Measurements from ENCODE around the gene TLE4. TPM values are rescaled to one million over a fixed set of nuclear protein-coding genes. Genes with fewer than 3 reads are reported as not detected.
"Not testable (repeated sequence)": the region's sequence is repeated elsewhere in the genome, so short reads cannot be mapped to it uniquely, and the experiment has no call there.

TLE4 gene
- total and polyA plus RNA-seq, 4 experiments from 2014 or later = 27.9 to 101 (median 72.2) TPM

- no peaks in the 10 kb centered on the region for H3K27me3 ChIP-seq (ENCODE audit: insufficient read depth, low read length)
- no peaks in the 10 kb centered on the region for H3K36me3 ChIP-seq (ENCODE audit: insufficient read depth, low read length)
- Mint-ChIP-seq H3K9me3 (peaks cover 0 to 12% (median 7%) of the 10 kb centered on the region in 8 donors), H3K4me1 (peaks cover 45 to 85% (median 62%) of the 10 kb centered on the region in 4 donors), H3K27me3 (no peaks in the 10 kb centered on the region), H3K4me3 (peak overlapping the region in 3 of 8 donors; percentile 36 to 73 (median 64)), H3K36me3 (peaks cover 46 to 53% of the 10 kb centered on the region in 2 donors), H3K27ac (peak overlapping the region in 1 of 7 donors; percentile 54)
- DNase-seq = no peak
- H3K4me1 ChIP-seq (ENCODE audit: insufficient read depth, low read length) = peaks cover 45% of the 10 kb centered on the region
- intact Hi-C loops (cut with micrococcal nuclease) = no loop called here
- H3K27ac ChIP-seq (ENCODE audit: low read depth, low read length) = no peak overlapping the region
- ChIA-PET CTCF (ENCODE audit: partially characterized antibody) (no interaction called here), POLR2A (ENCODE audit: partially characterized antibody) (interaction anchor here (1.1 to 3.2 kb wide), 3 partner anchors 16 to 68 kb away, joined by 3 to 22 read pairs (median 10); partner anchors contain the start of gene TLE4)
- H3K9me3 ChIP-seq (ENCODE audit: control insufficient read depth in 1 of 2, low read length in 2 of 2) = peaks cover 0 to 4% of the 10 kb centered on the region in 2 donors
- no peak overlapping the region for H3K4me3 ChIP-seq (ENCODE audit: low read length in 2 of 2)
These were observed 67.6 kb downstream of the TLE4 start for GRCh38 chr9:79639354-79639753.

- POLR2A ChIA-PET (ENCODE audit: partially characterized antibody) = interaction anchor here (1.7 to 3.2 kb wide), 3 partner anchors 16 to 68 kb away, joined by 3 to 22 read pairs (median 10); partner anchors contain the start of gene TLE4
- H3K27ac ChIP-seq (ENCODE audit: low read depth, low read length); H3K36me3 ChIP-seq (ENCODE audit: insufficient read depth, low read length); H3K27me3 Mint-ChIP-seq; H3K4me3 ChIP-seq (ENCODE audit: low read length in 2 of 2); H3K9me3 ChIP-seq (ENCODE audit: control insufficient read depth in 1 of 2, low read length in 2 of 2); H3K27me3 ChIP-seq (ENCODE audit: insufficient read depth, low read length); intact Hi-C loops (cut with micrococcal nuclease): not testable (repeated sequence)
- H3K27ac Mint-ChIP-seq = peak overlapping the region in 5 of 7 donors; percentile 1 to 49 (median 27)
- CTCF ChIA-PET (ENCODE audit: partially characterized antibody) = interaction anchor here (1.1 to 1.5 kb wide), 2 partner anchors 14 to 16 kb away, joined by 3 to 7 read pairs; no protein-coding TSS in a partner anchor
- H3K4me1 Mint-ChIP-seq = peaks cover 47 to 83% (median 61%) of the 10 kb centered on the region in 4 donors
- DNase-seq = peak in 1 of 5 donors; percentile 4
- peaks cover 0 to 17% (median 8%) of the 10 kb centered on the region in 8 donors for H3K9me3 Mint-ChIP-seq
- peak overlapping the region in 7 of 8 donors; percentile 25 to 83 (median 64) for H3K4me3 Mint-ChIP-seq
- peaks cover 53 to 60% of the 10 kb centered on the region in 2 donors for H3K36me3 Mint-ChIP-seq
- H3K4me1 ChIP-seq (ENCODE audit: insufficient read depth, low read length) = peaks cover 45% of the 10 kb centered on the region
These were observed 68.3 kb downstream of the TLE4 start for GRCh38 chr9:79640067-79640466.

- Histone ChIP-seq H3K4me1 (ENCODE audit: insufficient read depth, low read length) (peaks cover 45% of the 10 kb centered on the region), H3K9me3 (ENCODE audit: control insufficient read depth in 1 of 2, low read length in 2 of 2) (peaks cover 0 to 4% of the 10 kb centered on the region in 2 donors), H3K27me3 (ENCODE audit: insufficient read depth, low read length) (no peaks in the 10 kb centered on the region), H3K27ac (ENCODE audit: low read depth, low read length) (no peak overlapping the region), H3K36me3 (ENCODE audit: insufficient read depth, low read length) (no peaks in the 10 kb centered on the region), H3K4me3 (ENCODE audit: low read length in 2 of 2) (no peak overlapping the region)
- ChIA-PET POLR2A (ENCODE audit: partially characterized antibody) (interaction anchor here (0.7 to 3.2 kb wide), 4 partner anchors 15 to 69 kb away, joined by 3 to 22 read pairs (median 6); partner anchors contain the start of gene TLE4), CTCF (ENCODE audit: partially characterized antibody) (interaction anchor here (1.1 to 1.5 kb wide), 2 partner anchors 15 to 17 kb away, joined by 3 to 7 read pairs; no protein-coding TSS in a partner anchor)
- Mint-ChIP-seq H3K36me3 (peaks cover 50 to 64% of the 10 kb centered on the region in 2 donors), H3K27me3 (no peaks in the 10 kb centered on the region), H3K27ac (peak overlapping the region in 3 of 7 donors; percentile 24 to 40 (median 33)), H3K4me1 (peaks cover 45 to 78% (median 56%) of the 10 kb centered on the region in 4 donors), H3K9me3 (peaks cover 0 to 17% (median 8%) of the 10 kb centered on the region in 8 donors), H3K4me3 (peak overlapping the region in 2 of 8 donors; percentile 30 to 64)
- intact Hi-C loops (cut with micrococcal nuclease) = no loop called here
- DNase-seq = no peak
These were observed 69.3 kb downstream of the TLE4 start for GRCh38 chr9:79641070-79641469.

GRCh38 chr9:79642671-79643070, 70.9 kb downstream of the TLE4 start:
- Histone ChIP-seq H3K27me3 (ENCODE audit: insufficient read depth, low read length) (no peaks in the 10 kb centered on the region), H3K36me3 (ENCODE audit: insufficient read depth, low read length) (no peaks in the 10 kb centered on the region), H3K9me3 (ENCODE audit: control insufficient read depth in 1 of 2, low read length in 2 of 2) (peaks cover 0 to 4% of the 10 kb centered on the region in 2 donors), H3K4me1 (ENCODE audit: insufficient read depth, low read length) (peaks cover 33% of the 10 kb centered on the region), H3K27ac (ENCODE audit: low read depth, low read length) (no peak overlapping the region), H3K4me3 (ENCODE audit: low read length in 2 of 2) (no peak overlapping the region)
- Mint-ChIP-seq H3K4me3 (no peak overlapping the region), H3K36me3 (peaks cover 40 to 50% of the 10 kb centered on the region in 2 donors), H3K27me3 (no peaks in the 10 kb centered on the region), H3K9me3 (peaks cover 0 to 17% (median 8%) of the 10 kb centered on the region in 8 donors), H3K27ac (peak overlapping the region in 1 of 7 donors; percentile 23), H3K4me1 (peaks cover 35 to 62% (median 43%) of the 10 kb centered on the region in 4 donors)
- no peak for DNase-seq
- ChIA-PET CTCF (ENCODE audit: partially characterized antibody) (no interaction called here), POLR2A (ENCODE audit: partially characterized antibody) (interaction anchor here (0.6 to 2.3 kb wide), 3 partner anchors 58 to 1604 kb away, joined by 3 to 7 read pairs (median 3); partner anchors contain the start of gene TLE4)
- intact Hi-C loops (cut with micrococcal nuclease) = no loop called here

- intact Hi-C loops (cut with micrococcal nuclease) = no loop called here
- peaks cover 0 to 12% (median 7%) of the 10 kb centered on the region in 8 donors for H3K9me3 Mint-ChIP-seq
- no peak overlapping the region for H3K27ac Mint-ChIP-seq
- no peaks in the 10 kb centered on the region for H3K27me3 ChIP-seq (ENCODE audit: insufficient read depth, low read length)
- no peak overlapping the region for H3K4me3 Mint-ChIP-seq
- H3K4me3 ChIP-seq (ENCODE audit: low read length in 2 of 2) = no peak overlapping the region
- H3K36me3 Mint-ChIP-seq = peaks cover 28 to 39% of the 10 kb centered on the region in 2 donors
- H3K9me3 ChIP-seq (ENCODE audit: control insufficient read depth in 1 of 2, low read length in 2 of 2) = peaks cover 0 to 4% of the 10 kb centered on the region in 2 donors
- ChIA-PET CTCF (ENCODE audit: partially characterized antibody) (no interaction called here), POLR2A (ENCODE audit: partially characterized antibody) (interaction anchor here (2.3 kb wide), 1 partner anchor 72 kb away, joined by 7 read pairs; the partner anchor contains the start of gene TLE4)
- peaks cover 20% of the 10 kb centered on the region for H3K4me1 ChIP-seq (ENCODE audit: insufficient read depth, low read length)
- no peaks in the 10 kb centered on the region for H3K36me3 ChIP-seq (ENCODE audit: insufficient read depth, low read length)
- no peak for DNase-seq
- H3K4me1 Mint-ChIP-seq = peaks cover 24 to 48% (median 30%) of the 10 kb centered on the region in 4 donors
- no peaks in the 10 kb centered on the region for H3K27me3 Mint-ChIP-seq
- H3K27ac ChIP-seq (ENCODE audit: low read depth, low read length) = no peak overlapping the region
These were observed 72.3 kb downstream of the TLE4 start for GRCh38 chr9:79644048-79644447.

- intact Hi-C loops (cut with micrococcal nuclease) = no loop called here
- Histone ChIP-seq H3K27ac (ENCODE audit: low read depth, low read length) (no peak overlapping the region), H3K4me3 (ENCODE audit: low read length in 2 of 2) (no peak overlapping the region), H3K9me3 (ENCODE audit: control insufficient read depth in 1 of 2, low read length in 2 of 2) (peaks cover 0 to 4% of the 10 kb centered on the region in 2 donors), H3K36me3 (ENCODE audit: insufficient read depth, low read length) (no peaks in the 10 kb centered on the region), H3K27me3 (ENCODE audit: insufficient read depth, low read length) (no peaks in the 10 kb centered on the region), H3K4me1 (ENCODE audit: insufficient read depth, low read length) (peaks cover 14% of the 10 kb centered on the region)
- no peaks in the 10 kb centered on the region for H3K27me3 Mint-ChIP-seq
- ChIA-PET CTCF (ENCODE audit: partially characterized antibody) (no interaction called here), POLR2A (ENCODE audit: partially characterized antibody) (no interaction called here)
- H3K27ac Mint-ChIP-seq = peak overlapping the region in 1 of 7 donors; percentile 54
- peaks cover 0 to 12% (median 7%) of the 10 kb centered on the region in 8 donors for H3K9me3 Mint-ChIP-seq
- H3K36me3 Mint-ChIP-seq = peaks cover 26 to 36% of the 10 kb centered on the region in 2 donors
- no peak for DNase-seq
- peaks cover 22 to 43% (median 27%) of the 10 kb centered on the region in 4 donors for H3K4me1 Mint-ChIP-seq
- H3K4me3 Mint-ChIP-seq = no peak overlapping the region
These were observed 72.8 kb downstream of the TLE4 start for GRCh38 chr9:79644601-79645000.

- CTCF ChIA-PET (ENCODE audit: partially characterized antibody) = no interaction called here
- Histone ChIP-seq H3K27me3 (ENCODE audit: insufficient read depth, low read length) (no peaks in the 10 kb centered on the region), H3K36me3 (ENCODE audit: insufficient read depth, low read length) (no peaks in the 10 kb centered on the region), H3K4me3 (ENCODE audit: low read length in 2 of 2) (no peak overlapping the region), H3K9me3 (ENCODE audit: control insufficient read depth in 1 of 2, low read length in 2 of 2) (peaks cover 0 to 4% of the 10 kb centered on the region in 2 donors), H3K4me1 (ENCODE audit: insufficient read depth, low read length) (peaks cover 9% of the 10 kb centered on the region), H3K27ac (ENCODE audit: low read depth, low read length) (no peak overlapping the region)
- intact Hi-C loops (cut with micrococcal nuclease) = no loop called here
- Mint-ChIP-seq H3K36me3 (peaks cover 26 to 36% of the 10 kb centered on the region in 2 donors), H3K27me3 (no peaks in the 10 kb centered on the region), H3K4me1 (peaks cover 20 to 38% (median 22%) of the 10 kb centered on the region in 4 donors), H3K27ac (peak overlapping the region in 1 of 7 donors; percentile 54), H3K9me3 (peaks cover 0 to 12% (median 7%) of the 10 kb centered on the region in 8 donors), H3K4me3 (no peak overlapping the region)
- DNase-seq = no peak
- POLR2A ChIA-PET (ENCODE audit: partially characterized antibody) = no interaction called here
These were observed 73.3 kb downstream of the TLE4 start for GRCh38 chr9:79645110-79645509.
